Erythroblast (primary cell): ENCODE measurements around the gene WFDC1.

ENCODE experiments used
- GATA1 ChIP-seq: IDR thresholded peaks from 2 replicates; pipeline ENCODE4 v1.6.1; 2011; ENCODE audit warnings: low read depth, mild to moderate bottlenecking, control low read depth, low read length, moderate library complexity
- POLR2A ChIP-seq: IDR thresholded peaks from 2 replicates; pipeline ENCODE4 v1.6.1; 2011; ENCODE audit warnings: mild to moderate bottlenecking, low read length

DNA sequence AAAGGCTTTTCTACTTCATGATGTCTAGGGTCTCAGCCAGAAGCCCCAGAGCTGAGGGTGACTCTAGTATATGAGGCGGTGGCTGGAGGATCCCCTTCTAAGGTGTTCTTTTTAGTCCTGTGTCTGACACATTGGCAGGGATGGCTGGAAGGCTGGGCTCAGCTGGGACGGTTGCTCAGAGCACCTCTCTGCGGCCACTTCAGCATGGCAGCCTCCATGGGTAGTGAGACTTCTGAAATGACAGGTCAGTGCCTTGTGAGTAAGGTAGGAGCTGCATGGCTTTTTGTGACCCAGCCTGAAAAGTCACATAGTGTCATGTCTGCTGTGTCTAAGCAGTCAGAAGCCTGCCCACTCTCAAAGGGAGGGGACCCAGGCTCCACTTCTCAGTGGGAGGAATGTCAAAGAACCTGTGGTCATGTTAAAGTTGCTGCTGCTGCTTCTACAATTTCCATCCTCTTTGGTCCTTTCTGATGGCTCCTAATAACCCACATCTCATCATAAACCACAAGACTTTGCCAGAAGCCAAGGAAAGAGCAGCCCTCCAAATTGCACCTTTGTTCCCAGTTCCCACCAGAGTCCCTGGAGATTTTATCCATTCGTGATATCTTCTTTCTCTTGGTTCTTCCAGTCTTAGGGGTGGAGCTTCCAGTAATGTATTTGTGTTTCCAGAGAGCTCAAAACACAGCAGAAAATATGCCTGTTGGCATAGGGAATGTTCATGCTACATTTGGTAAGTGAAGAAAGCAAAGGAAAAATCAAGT is 39.4 kb upstream of the WFDC1 start:
- no peak for TF ChIP-seq POLR2A
- TF ChIP-seq GATA1: no peak
